GM23338 (cell line): Measurements from ENCODE around the gene STXBP3. TPM values are rescaled to one million over a fixed set of nuclear protein-coding genes. Genes with fewer than 3 reads are reported as not detected.

Source experiments
- ATAC-seq: fragments of 200-7000 bp; cut with Tn5 transposase; 3 replicates; pipeline ENCODE4 v1.9.1; 2020
- DNase-seq: peaks from one replicate; pipeline ENCODE4 v3.0.0-alpha.2; 2015; ENCODE audit warnings: low spot score
- H2AFZ ChIP-seq: fragments of 200-600 bp; sonication (generic); 2 replicates; pipeline ENCODE4 v1.8.0; 2016; ENCODE audit warnings: antibody characterized with exemption, mild to moderate bottlenecking, moderate library complexity
- H3F3A ChIP-seq: fragments of 200-600 bp; sonication (generic); replicated peaks from 2 replicates; pipeline ENCODE4 v1.8.0; 2017; ENCODE audit warnings: antibody characterized with exemption, mixed run types, low read depth
- H3K27ac ChIP-seq: fragments of 200-600 bp; sonication (generic); 2 replicates; pipeline ENCODE4 v1.6.1; 2016; ENCODE audit warnings: low read depth
- H3K27me3 ChIP-seq: fragments of 200-600 bp; sonication (generic); 2 replicates; pipeline ENCODE4 v1.8.0; 2016; ENCODE audit warnings: mild to moderate bottlenecking, mixed run types, moderate library complexity; ENCODE audit not compliant: insufficient read depth
- H3K36me3 ChIP-seq: fragments of 200-600 bp; sonication (generic); 2 replicates; pipeline ENCODE4 v1.8.0; 2016; ENCODE audit warnings: mild to moderate bottlenecking; ENCODE audit not compliant: insufficient read depth
- H3K4me1 ChIP-seq: fragments of 200-600 bp; sonication (generic); 2 replicates; pipeline ENCODE4 v1.8.0; 2016; ENCODE audit warnings: mild to moderate bottlenecking, moderate library complexity; ENCODE audit not compliant: insufficient read depth
- H3K4me2 ChIP-seq: fragments of 200-600 bp; sonication (generic); 2 replicates; pipeline ENCODE4 v1.7.1; 2017; ENCODE audit warnings: mixed run types
- H3K4me3 ChIP-seq: fragments of 200-600 bp; sonication (generic); 2 replicates; pipeline ENCODE4 v1.6.1; 2016; ENCODE audit warnings: mixed run types
- H3K79me2 ChIP-seq: fragments of 200-600 bp; sonication (generic); replicated peaks from 2 replicates; pipeline ENCODE4 v1.8.0; 2017; ENCODE audit warnings: mild to moderate bottlenecking; ENCODE audit not compliant: insufficient read depth
- H3K9me2 ChIP-seq: fragments of 200-600 bp; sonication (generic); 2 replicates; pipeline ENCODE4 v1.8.0; 2017; ENCODE audit not compliant: insufficient read depth
- H4K20me1 ChIP-seq: fragments of 200-600 bp; sonication (generic); replicated peaks from 2 replicates; pipeline ENCODE4 v1.8.0; 2017; ENCODE audit warnings: mild to moderate bottlenecking; ENCODE audit not compliant: insufficient read depth
- H3K27ac Mint-ChIP-seq: 2 replicates; pipeline ENCODE4 v1.8.0; 2020; ENCODE audit warnings: inconsistent platforms, mild to moderate bottlenecking, moderate library complexity, mixed read lengths
- H3K27me3 Mint-ChIP-seq: 3 replicates; pipeline ENCODE4 v1.8.0; 2022; ENCODE audit warnings: low read depth, mild to moderate bottlenecking, moderate library complexity, mixed read lengths, inconsistent platforms; ENCODE audit not compliant: insufficient read depth, poor library complexity
- H3K36me3 Mint-ChIP-seq: 3 replicates; pipeline ENCODE4 v1.8.0; 2021; ENCODE audit warnings: low read depth, mild to moderate bottlenecking, inconsistent platforms, moderate library complexity, mixed read lengths
- H3K4me1 Mint-ChIP-seq: 3 replicates; pipeline ENCODE4 v1.8.0; 2020; ENCODE audit warnings: mild to moderate bottlenecking, inconsistent platforms, mixed read lengths
- H3K4me3 Mint-ChIP-seq: 3 replicates; pipeline ENCODE4 v1.8.0; 2021; ENCODE audit warnings: moderate library complexity, mild to moderate bottlenecking, inconsistent platforms, mixed read lengths
- H3K9me3 Mint-ChIP-seq: 3 replicates; pipeline ENCODE4 v1.8.0; 2020; ENCODE audit warnings: moderate library complexity, mild to moderate bottlenecking, inconsistent platforms, mixed read lengths
- CREB1 ChIP-seq: fragments of 250-450 bp; sonication (Bioruptor Pico); IDR thresholded peaks from 2 replicates; pipeline ENCODE4 v1.5.0; 2020; ENCODE audit warnings: low read depth, mild to moderate bottlenecking, moderate library complexity
- CTCF ChIP-seq, 2 experiments: fragments of 200-600 bp in 1 of 2; sonication (generic) in 1 of 2; conservative IDR thresholded peaks; 2 replicates each; pipeline versions ENCODE4 v1.5.1 to v1.6.1; 2016 to 2017; ENCODE audit warnings: antibody characterized with exemption in 2 of 2, low read depth in 2 of 2, mild to moderate bottlenecking in 2 of 2, moderate library complexity in 1 of 2
- EZH2 ChIP-seq: fragments of 200-600 bp; sonication (generic); IDR thresholded peaks from one replicate; pipeline ENCODE4 v1.8.0; 2017; ENCODE audit warnings: antibody characterized with exemption, mild to moderate bottlenecking, low read depth; ENCODE audit not compliant: unreplicated experiment
- EZH2phosphoT487 ChIP-seq: fragments of 200-600 bp; sonication (generic); IDR thresholded peaks from one replicate; pipeline ENCODE4 v1.8.1; 2018; ENCODE audit warnings: antibody characterized with exemption; ENCODE audit not compliant: unreplicated experiment
- JUNB ChIP-seq: IDR thresholded peaks from one replicate; pipeline ENCODE4 v1.6.1; 2016; ENCODE audit warnings: antibody characterized with exemption; ENCODE audit not compliant: unreplicated experiment
- NANOG ChIP-seq: IDR thresholded peaks from 2 replicates; pipeline ENCODE4 v1.6.1; 2016; ENCODE audit warnings: antibody characterized with exemption, borderline replicate concordance
- POLR2AphosphoS5 ChIP-seq: IDR thresholded peaks from 2 replicates; pipeline ENCODE4 v1.6.1; 2016; ENCODE audit warnings: antibody characterized with exemption, low read depth
- STAT1 ChIP-seq: IDR thresholded peaks from one replicate; pipeline ENCODE4 v1.6.1; 2016; ENCODE audit warnings: antibody characterized with exemption; ENCODE audit not compliant: unreplicated experiment
- ZNF331 ChIP-seq: fragments of 250-450 bp; sonication (Bioruptor Pico); IDR thresholded peaks from 2 replicates; pipeline ENCODE4 v1.5.0; 2020; ENCODE audit warnings: low read depth, mild to moderate bottlenecking, moderate library complexity
- polyA plus RNA-seq: library from polyadenylated mRNA; unstranded; fragments of >200 nt; fragmentation: Nextera tagmentation; extraction: Ambion mirVana; gene quantifications from 2 replicates; pipeline ENCODE4 v1.2.1, GENCODE V29; 2016
- total RNA-seq: library from RNA; depleted of rRNA; stranded (reverse); fragments of >200 nt; shearing (Covaris generic); gene quantifications from 2 replicates; pipeline ENCODE4 v1.2.3, GENCODE V29; 2014
- TF ChIP-seq, protein P1 (sequence below): IDR thresholded peaks from one replicate; pipeline ENCODE4 v1.6.1; 2018; ENCODE audit warnings: antibody characterized with exemption; ENCODE audit not compliant: unreplicated experiment
- TF ChIP-seq, protein P2 (sequence below): IDR thresholded peaks from 2 replicates; pipeline ENCODE4 v1.6.1; 2016; ENCODE audit warnings: antibody characterized with exemption

The STXBP3 gene
- total and polyA plus RNA-seq, 2 experiments from 2014 or later: 28.5 to 37.4 TPM

DNA sequence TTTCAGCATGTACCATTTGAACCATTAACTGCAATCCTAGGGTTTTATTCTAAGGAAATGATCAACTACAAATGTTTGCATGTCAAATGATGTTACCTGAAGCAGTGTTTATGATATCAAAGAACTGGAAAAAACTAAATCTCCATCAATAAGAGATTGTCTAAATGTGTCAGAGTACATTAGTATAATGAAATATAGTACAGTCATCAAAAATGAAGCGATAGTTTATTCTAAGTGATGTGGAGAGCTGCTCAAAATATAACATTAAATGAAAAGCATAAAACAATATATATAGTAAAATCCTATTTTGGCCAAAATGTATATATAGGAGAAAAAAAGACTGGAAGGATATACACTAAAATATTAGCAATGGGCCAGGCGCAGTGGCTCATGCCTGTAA lies 86.5 kb downstream of the STXBP3 start:
- Histone ChIP-seq H2AFZ (no peak overlapping the region), H3F3A (no peaks in the 10 kb centered on the region), H3K4me3 (no peak overlapping the region), H3K36me3 (no peaks in the 10 kb centered on the region), H3K79me2 (no peaks in the 10 kb centered on the region), H3K27me3 (no peaks in the 10 kb centered on the region), H3K4me2 (no peak overlapping the region), H3K9me2 (no peaks in the 10 kb centered on the region), H3K27ac (no peak overlapping the region), H3K4me1 (no peaks in the 10 kb centered on the region), H4K20me1 (no peaks in the 10 kb centered on the region)
- Mint-ChIP-seq H3K4me1 (peaks cover 6% of the 10 kb centered on the region; the same call in 1 of the 3 replicates), H3K4me3 (no peak overlapping the region), H3K27me3 (peaks cover 3% of the 10 kb centered on the region), H3K27ac (no peak overlapping the region), H3K9me3 (no peaks in the 10 kb centered on the region), H3K36me3 (no peaks in the 10 kb centered on the region)
- TF ChIP-seq, protein P1, sequence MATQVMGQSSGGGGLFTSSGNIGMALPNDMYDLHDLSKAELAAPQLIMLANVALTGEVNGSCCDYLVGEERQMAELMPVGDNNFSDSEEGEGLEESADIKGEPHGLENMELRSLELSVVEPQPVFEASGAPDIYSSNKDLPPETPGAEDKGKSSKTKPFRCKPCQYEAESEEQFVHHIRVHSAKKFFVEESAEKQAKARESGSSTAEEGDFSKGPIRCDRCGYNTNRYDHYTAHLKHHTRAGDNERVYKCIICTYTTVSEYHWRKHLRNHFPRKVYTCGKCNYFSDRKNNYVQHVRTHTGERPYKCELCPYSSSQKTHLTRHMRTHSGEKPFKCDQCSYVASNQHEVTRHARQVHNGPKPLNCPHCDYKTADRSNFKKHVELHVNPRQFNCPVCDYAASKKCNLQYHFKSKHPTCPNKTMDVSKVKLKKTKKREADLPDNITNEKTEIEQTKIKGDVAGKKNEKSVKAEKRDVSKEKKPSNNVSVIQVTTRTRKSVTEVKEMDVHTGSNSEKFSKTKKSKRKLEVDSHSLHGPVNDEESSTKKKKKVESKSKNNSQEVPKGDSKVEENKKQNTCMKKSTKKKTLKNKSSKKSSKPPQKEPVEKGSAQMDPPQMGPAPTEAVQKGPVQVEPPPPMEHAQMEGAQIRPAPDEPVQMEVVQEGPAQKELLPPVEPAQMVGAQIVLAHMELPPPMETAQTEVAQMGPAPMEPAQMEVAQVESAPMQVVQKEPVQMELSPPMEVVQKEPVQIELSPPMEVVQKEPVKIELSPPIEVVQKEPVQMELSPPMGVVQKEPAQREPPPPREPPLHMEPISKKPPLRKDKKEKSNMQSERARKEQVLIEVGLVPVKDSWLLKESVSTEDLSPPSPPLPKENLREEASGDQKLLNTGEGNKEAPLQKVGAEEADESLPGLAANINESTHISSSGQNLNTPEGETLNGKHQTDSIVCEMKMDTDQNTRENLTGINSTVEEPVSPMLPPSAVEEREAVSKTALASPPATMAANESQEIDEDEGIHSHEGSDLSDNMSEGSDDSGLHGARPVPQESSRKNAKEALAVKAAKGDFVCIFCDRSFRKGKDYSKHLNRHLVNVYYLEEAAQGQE: no peak
- no peak for TF ChIP-seq EZH2phosphoT487
- no peak for TF ChIP-seq ZNF331 (CRISPR knock-in tag)
- no peak for TF ChIP-seq POLR2AphosphoS5
- no peak for TF ChIP-seq STAT1
- TF ChIP-seq CREB1 (CRISPR knock-in tag): no peak
- no peak for DNase-seq
- no peak for ATAC-seq

- no peak overlapping the region for H3K27ac ChIP-seq
- no peak overlapping the region for H3K27ac Mint-ChIP-seq
- H4K20me1 ChIP-seq: no peaks in the 10 kb centered on the region
- DNase-seq (no peak), ATAC-seq (no peak)
- no peak overlapping the region for H3K4me3 ChIP-seq
- no peaks in the 10 kb centered on the region for H3K9me3 Mint-ChIP-seq
- peaks cover 6% of the 10 kb centered on the region for H3K4me1 Mint-ChIP-seq
- H3K4me3 Mint-ChIP-seq: no peak overlapping the region
- no peak overlapping the region for H3K4me2 ChIP-seq
- H3K36me3 Mint-ChIP-seq: no peaks in the 10 kb centered on the region
- H3K79me2 ChIP-seq: no peaks in the 10 kb centered on the region
- no peaks in the 10 kb centered on the region for H3K4me1 ChIP-seq
- no peaks in the 10 kb centered on the region for H3K9me2 ChIP-seq
- H3K27me3 Mint-ChIP-seq: no peaks in the 10 kb centered on the region
- no peaks in the 10 kb centered on the region for H3K36me3 ChIP-seq
- H2AFZ ChIP-seq: no peak overlapping the region
- no peaks in the 10 kb centered on the region for H3F3A ChIP-seq
- H3K27me3 ChIP-seq: no peaks in the 10 kb centered on the region
- TF ChIP-seq POLR2AphosphoS5 (no peak), EZH2phosphoT487 (no peak), JUNB (no peak), CTCF (conservative IDR thresholded peaks at IDR 0.05; ENCODE audit: low read depth in 2 of 2) (no peak), EZH2 (no peak), STAT1 (no peak), NANOG (no peak)
- TF ChIP-seq, protein P2, sequence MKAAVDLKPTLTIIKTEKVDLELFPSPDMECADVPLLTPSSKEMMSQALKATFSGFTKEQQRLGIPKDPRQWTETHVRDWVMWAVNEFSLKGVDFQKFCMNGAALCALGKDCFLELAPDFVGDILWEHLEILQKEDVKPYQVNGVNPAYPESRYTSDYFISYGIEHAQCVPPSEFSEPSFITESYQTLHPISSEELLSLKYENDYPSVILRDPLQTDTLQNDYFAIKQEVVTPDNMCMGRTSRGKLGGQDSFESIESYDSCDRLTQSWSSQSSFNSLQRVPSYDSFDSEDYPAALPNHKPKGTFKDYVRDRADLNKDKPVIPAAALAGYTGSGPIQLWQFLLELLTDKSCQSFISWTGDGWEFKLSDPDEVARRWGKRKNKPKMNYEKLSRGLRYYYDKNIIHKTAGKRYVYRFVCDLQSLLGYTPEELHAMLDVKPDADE: no peak
- TF ChIP-seq, protein P1: no peak
These were observed 95.2 kb downstream of the STXBP3 start for GRCh38 chr1:108841703-108842102.
